CD8-positive, alpha-beta memory T cell (primary cell): ENCODE measurements around the gene NFIA. TPM values are rescaled to one million over a fixed set of nuclear protein-coding genes. Genes with fewer than 3 reads are reported as not detected.

Source experiments
- CTCF ChIA-PET: fragments of 350-600 bp; sonication (Branson Sonifier 250); formaldehyde crosslinking; loops from one replicate; lab custom pipeline; 2021; ENCODE audit warnings: antibody characterized with exemption; lab: Charles Lee
- POLR2A ChIA-PET: fragments of 350-600 bp; sonication (Branson Sonifier 250); formaldehyde crosslinking; loops from one replicate; lab custom pipeline; 2021; ENCODE audit warnings: antibody characterized with exemption; lab: Charles Lee
- DNase-seq, 5 donors: peaks; one replicate each; pipeline versions ENCODE4 v3.0.0 to v3.0.0-alpha.2; 2020 to 2022; ENCODE audit warnings: mixed read lengths in 1 of 5
- H3K27ac ChIP-seq: one replicate; pipeline ENCODE4 v1.7.0; 2013; ENCODE audit warnings: low read depth, mild to moderate bottlenecking, low read length, moderate library complexity
- H3K27me3 ChIP-seq: 2 replicates; pipeline ENCODE4 v1.7.0; 2013; ENCODE audit warnings: low read length, mild to moderate bottlenecking; ENCODE audit not compliant: insufficient read depth, poor library complexity, severe bottlenecking
- H3K36me3 ChIP-seq: 2 replicates; pipeline ENCODE4 v1.7.0; 2013; ENCODE audit warnings: mild to moderate bottlenecking, low read length, moderate library complexity; ENCODE audit not compliant: insufficient read depth
- H3K4me1 ChIP-seq: 2 replicates; pipeline ENCODE4 v1.7.0; 2013; ENCODE audit warnings: mild to moderate bottlenecking, low read length, moderate library complexity; ENCODE audit not compliant: insufficient read depth
- H3K4me3 ChIP-seq: 2 replicates; pipeline ENCODE4 v1.7.0; 2013; ENCODE audit warnings: mild to moderate bottlenecking, low read length
- H3K9me3 ChIP-seq: 2 replicates; pipeline ENCODE4 v1.7.0; 2013; ENCODE audit warnings: mild to moderate bottlenecking, low read length
- H3K27ac Mint-ChIP-seq, 8 donors: one replicate each; pipeline ENCODE4 v1.8.0; 2020 to 2021; ENCODE audit warnings: mixed read lengths in 8 of 8, mild to moderate bottlenecking in 6 of 8, inconsistent platforms in 3 of 8, moderate library complexity in 3 of 8
- H3K27me3 Mint-ChIP-seq, 2 donors: one replicate each; pipeline ENCODE4 v1.8.0; 2020 to 2021; ENCODE audit warnings: mixed read lengths in 2 of 2, mild to moderate bottlenecking in 1 of 2, moderate library complexity in 1 of 2
- H3K36me3 Mint-ChIP-seq, 3 donors: one replicate each; pipeline ENCODE4 v1.8.0; 2020 to 2021; ENCODE audit warnings: mixed read lengths in 3 of 3, inconsistent platforms in 1 of 3, mild to moderate bottlenecking in 1 of 3
- H3K4me1 Mint-ChIP-seq, 3 donors: one replicate each; pipeline ENCODE4 v1.8.0; 2020 to 2021; ENCODE audit warnings: mixed read lengths in 3 of 3, inconsistent platforms in 1 of 3, mild to moderate bottlenecking in 1 of 3
- H3K4me3 Mint-ChIP-seq, 7 donors: one replicate each; pipeline ENCODE4 v1.8.0; 2020 to 2021; ENCODE audit warnings: mixed read lengths in 7 of 7, mild to moderate bottlenecking in 6 of 7, moderate library complexity in 4 of 7, inconsistent platforms in 2 of 7
- H3K9me3 Mint-ChIP-seq, 5 donors: one replicate each; pipeline ENCODE4 v1.8.0; 2020 to 2022; ENCODE audit warnings: mixed read lengths in 5 of 5, mild to moderate bottlenecking in 3 of 5, moderate library complexity in 2 of 5, inconsistent platforms in 1 of 5
- polyA plus RNA-seq: library from polyadenylated mRNA; unstranded; fragments of 300-500 nt; fragmentation: Illumina TruSeq; gene quantifications from one replicate; pipeline ENCODE4 v1.2.3, GENCODE V29; 2021
- total RNA-seq, 2 experiments: library from RNA; stranded (reverse); gene quantifications; one replicate each; pipeline ENCODE4 v1.2.3, GENCODE V29; 2021

NFIA gene
- total and polyA plus RNA-seq, 3 experiments from 2014 or later = 6.1 to 9.9 (median 7.0) TPM

- H3K4me1 Mint-ChIP-seq = no peaks in the 10 kb centered on the region
- Histone ChIP-seq H3K27me3 (no peaks in the 10 kb centered on the region), H3K4me1 (no peaks in the 10 kb centered on the region), H3K9me3 (no peaks in the 10 kb centered on the region), H3K27ac (no peak overlapping the region), H3K36me3 (no peaks in the 10 kb centered on the region), H3K4me3 (no peak overlapping the region)
- ChIA-PET CTCF (interaction anchor here (0.9 to 1.8 kb wide), 3 partner anchors 10 to 379 kb away, joined by 3 read pairs; no protein-coding TSS in a partner anchor), POLR2A (no interaction called here)
- peaks cover 0 to 1% of the 10 kb centered on the region in 2 donors for H3K27me3 Mint-ChIP-seq
- H3K36me3 Mint-ChIP-seq = no peaks in the 10 kb centered on the region
- H3K9me3 Mint-ChIP-seq = no peaks in the 10 kb centered on the region
- H3K27ac Mint-ChIP-seq = no peak overlapping the region
- no peak overlapping the region for H3K4me3 Mint-ChIP-seq
- no peak for DNase-seq
These were observed 345.1 kb downstream of the NFIA start for GRCh38 chr1:61427510-61427909.

- no peak overlapping the region for H3K4me3 Mint-ChIP-seq
These were observed 345.8 kb downstream of the NFIA start for GRCh38 chr1:61428146-61428545.

GRCh38 chr1:61432616-61433388 is 350.4 kb downstream of the NFIA start:
- Histone ChIP-seq H3K4me3 (no peak overlapping the region), H3K9me3 (no peaks in the 10 kb centered on the region), H3K27ac (no peak overlapping the region), H3K36me3 (no peaks in the 10 kb centered on the region), H3K27me3 (no peaks in the 10 kb centered on the region), H3K4me1 (no peaks in the 10 kb centered on the region)
- Mint-ChIP-seq H3K4me1 (no peaks in the 10 kb centered on the region), H3K9me3 (no peaks in the 10 kb centered on the region), H3K27me3 (peaks cover 0 to 1% of the 10 kb centered on the region in 2 donors), H3K27ac (no peak overlapping the region), H3K4me3 (no peak overlapping the region), H3K36me3 (peaks cover 0 to 2% (median 0%) of the 10 kb centered on the region in 3 donors)
- ChIA-PET POLR2A (no interaction called here), CTCF (interaction anchor here (1.3 kb wide), 1 partner anchor 21 kb away, joined by 3 read pairs; no protein-coding TSS in a partner anchor)
- no peak for DNase-seq

More at GRCh38 chr1:61428146-61428545, 345.8 kb downstream of the NFIA start:
- Mint-ChIP-seq H3K9me3 (no peaks in the 10 kb centered on the region), H3K27ac (no peak overlapping the region), H3K27me3 (peaks cover 0 to 1% of the 10 kb centered on the region in 2 donors), H3K4me1 (no peaks in the 10 kb centered on the region), H3K36me3 (no peaks in the 10 kb centered on the region)
- Histone ChIP-seq H3K36me3 (no peaks in the 10 kb centered on the region), H3K27ac (no peak overlapping the region), H3K4me1 (no peaks in the 10 kb centered on the region), H3K27me3 (no peaks in the 10 kb centered on the region), H3K4me3 (no peak overlapping the region), H3K9me3 (no peaks in the 10 kb centered on the region)
- ChIA-PET CTCF (no interaction called here), POLR2A (no interaction called here)
- DNase-seq = no peak

GRCh38 chr1:61433646-61434045 is 351.3 kb downstream of the NFIA start:
- Histone ChIP-seq H3K4me3 (no peak overlapping the region), H3K9me3 (no peaks in the 10 kb centered on the region), H3K36me3 (no peaks in the 10 kb centered on the region), H3K27me3 (no peaks in the 10 kb centered on the region), H3K27ac (no peak overlapping the region), H3K4me1 (no peaks in the 10 kb centered on the region)
- Mint-ChIP-seq H3K27me3 (peaks cover 0 to 1% of the 10 kb centered on the region in 2 donors), H3K36me3 (peaks cover 0 to 2% (median 0%) of the 10 kb centered on the region in 3 donors), H3K9me3 (no peaks in the 10 kb centered on the region), H3K27ac (no peak overlapping the region), H3K4me3 (no peak overlapping the region), H3K4me1 (no peaks in the 10 kb centered on the region)
- POLR2A ChIA-PET = no interaction called here
- CTCF ChIA-PET = no interaction called here
- no peak for DNase-seq

- H3K27ac ChIP-seq = no peak overlapping the region
- no peak overlapping the region for H3K4me3 ChIP-seq
- Mint-ChIP-seq H3K4me1 (no peaks in the 10 kb centered on the region), H3K4me3 (no peak overlapping the region), H3K9me3 (no peaks in the 10 kb centered on the region), H3K36me3 (peaks cover 0 to 2% (median 0%) of the 10 kb centered on the region in 3 donors), H3K27me3 (peaks cover 0 to 1% of the 10 kb centered on the region in 2 donors), H3K27ac (no peak overlapping the region)
- no peak for DNase-seq
- ChIA-PET POLR2A (no interaction called here), CTCF (no interaction called here)
- H3K27me3 ChIP-seq = no peaks in the 10 kb centered on the region
- H3K4me1 ChIP-seq = no peaks in the 10 kb centered on the region
- H3K36me3 ChIP-seq = no peaks in the 10 kb centered on the region
- no peaks in the 10 kb centered on the region for H3K9me3 ChIP-seq
These were observed 351.9 kb downstream of the NFIA start for GRCh38 chr1:61434276-61434675.

GRCh38 chr1:61435226-61435625 is 352.9 kb downstream of the NFIA start:
- no peaks in the 10 kb centered on the region for H3K27me3 ChIP-seq

GRCh38 chr1:61436016-61436415 is 353.7 kb downstream of the NFIA start:
- no peak overlapping the region for H3K27ac Mint-ChIP-seq
- H3K9me3 Mint-ChIP-seq = no peaks in the 10 kb centered on the region
- CTCF ChIA-PET = no interaction called here
- Histone ChIP-seq H3K4me1 (no peaks in the 10 kb centered on the region), H3K27ac (no peak overlapping the region), H3K4me3 (no peak overlapping the region), H3K36me3 (no peaks in the 10 kb centered on the region), H3K27me3 (no peaks in the 10 kb centered on the region), H3K9me3 (no peaks in the 10 kb centered on the region)
- H3K27me3 Mint-ChIP-seq = peaks cover 0 to 1% of the 10 kb centered on the region in 2 donors
- peaks cover 0 to 2% (median 0%) of the 10 kb centered on the region in 3 donors for H3K36me3 Mint-ChIP-seq
- no peak overlapping the region for H3K4me3 Mint-ChIP-seq
- POLR2A ChIA-PET = no interaction called here
- no peak for DNase-seq
- H3K4me1 Mint-ChIP-seq = no peaks in the 10 kb centered on the region

More at GRCh38 chr1:61435226-61435625, 352.9 kb downstream of the NFIA start:
- no peak overlapping the region for H3K4me3 ChIP-seq
- Mint-ChIP-seq H3K27me3 (peaks cover 0 to 1% of the 10 kb centered on the region in 2 donors), H3K4me1 (no peaks in the 10 kb centered on the region), H3K4me3 (no peak overlapping the region), H3K36me3 (peaks cover 0 to 2% (median 0%) of the 10 kb centered on the region in 3 donors), H3K27ac (no peak overlapping the region), H3K9me3 (no peaks in the 10 kb centered on the region)
- CTCF ChIA-PET = no interaction called here
- no peak overlapping the region for H3K27ac ChIP-seq
- H3K9me3 ChIP-seq = no peaks in the 10 kb centered on the region
- DNase-seq = no peak
- H3K36me3 ChIP-seq = no peaks in the 10 kb centered on the region
- no peaks in the 10 kb centered on the region for H3K4me1 ChIP-seq
- POLR2A ChIA-PET = no interaction called here

- peaks cover 0 to 1% of the 10 kb centered on the region in 2 donors for H3K27me3 Mint-ChIP-seq
- CTCF ChIA-PET = interaction anchor here (0.9 kb wide), 1 partner anchor 386 kb away, joined by 3 read pairs; no protein-coding TSS in a partner anchor
- H3K36me3 ChIP-seq = no peaks in the 10 kb centered on the region
- H3K27ac Mint-ChIP-seq = no peak overlapping the region
- no peaks in the 10 kb centered on the region for H3K27me3 ChIP-seq
- no peak overlapping the region for H3K27ac ChIP-seq
- peaks cover 0 to 3% (median 0%) of the 10 kb centered on the region in 3 donors for H3K36me3 Mint-ChIP-seq
- H3K4me3 ChIP-seq = no peak overlapping the region
- H3K4me3 Mint-ChIP-seq = no peak overlapping the region
- no peaks in the 10 kb centered on the region for H3K4me1 Mint-ChIP-seq
- POLR2A ChIA-PET = no interaction called here
- no peaks in the 10 kb centered on the region for H3K9me3 Mint-ChIP-seq
- H3K4me1 ChIP-seq = no peaks in the 10 kb centered on the region
- no peaks in the 10 kb centered on the region for H3K9me3 ChIP-seq
- DNase-seq = no peak
These were observed 354.2 kb downstream of the NFIA start for GRCh38 chr1:61436491-61437120.
